Sigmoid colon (tissue), 7 donors: ENCODE data around the gene OR4C13. TPM values are rescaled to one million over a fixed set of nuclear protein-coding genes. Genes with fewer than 3 reads are reported as not detected.
"Not testable (repeated sequence)": the region's sequence is repeated elsewhere in the genome, so short reads cannot be mapped to it uniquely, and the experiment has no call there.

Experiments used
- DNase-seq: peaks from one replicate; pipeline ENCODE4 v3.0.0-alpha.2; 2019
- H3K27ac ChIP-seq, 4 donors: fragments of 200-600 bp; sonication (generic); one replicate each; pipeline ENCODE4 v1.5.1; 2016 to 2019; ENCODE audit warnings: mild to moderate bottlenecking in 1 of 4
- H3K27me3 ChIP-seq, 3 donors: fragments of 200-600 bp; sonication (generic); one replicate each; pipeline ENCODE4 v1.5.1; 2019; ENCODE audit warnings: mild to moderate bottlenecking in 1 of 3
- H3K36me3 ChIP-seq, 4 donors: fragments of 200-600 bp; sonication (generic); one replicate each; pipeline ENCODE4 v1.5.1; 2016 to 2019
- H3K4me1 ChIP-seq, 4 donors: fragments of 200-600 bp; sonication (generic); one replicate each; pipeline ENCODE4 v1.5.1; 2017 to 2019
- H3K4me3 ChIP-seq, 4 donors: fragments of 200-600 bp; sonication (generic); one replicate each; pipeline ENCODE4 v1.5.1; 2017 to 2019; ENCODE audit warnings: mild to moderate bottlenecking in 2 of 4, moderate library complexity in 1 of 4
- H3K9me3 ChIP-seq, 4 donors: fragments of 200-600 bp in 3 of 4; sonication (generic) in 3 of 4; one replicate each; pipeline versions ENCODE4 v1.5.1 to v1.6.1; 2013 to 2019
- CTCF ChIP-seq, 4 experiments: fragments of 450-650 bp in 3 of 4; fragments of 200-600 bp in 1 of 4; IDR thresholded peaks; one replicate each; pipeline ENCODE4 v1.5.1; 2016 to 2019; ENCODE audit warnings: antibody characterized with exemption in 4 of 4, mild to moderate bottlenecking in 3 of 4, moderate library complexity in 2 of 4
- EP300 ChIP-seq, 4 donors: sonication (generic); formaldehyde crosslinking; IDR thresholded peaks; one replicate each; pipeline ENCODE4 v1.6.1; 2017; ENCODE audit warnings: antibody characterized with exemption in 4 of 4
- POLR2A ChIP-seq, 2 donors: fragments of 450-650 bp; IDR thresholded peaks; one replicate each; pipeline ENCODE4 v1.6.1; 2016; ENCODE audit warnings: antibody characterized with exemption in 2 of 2, mild to moderate bottlenecking in 2 of 2, moderate library complexity in 2 of 2
- POLR2AphosphoS5 ChIP-seq, 4 donors: sonication (generic); formaldehyde crosslinking; IDR thresholded peaks; one replicate each; pipeline ENCODE4 v1.6.1; 2017; ENCODE audit warnings: antibody characterized with exemption in 4 of 4
- WGBS, 2 donors: extraction: QIAGEN DNeasy Blood & Tissue Kit; methylation state at CpG; one replicate each; pipeline ENCODE4 v1.1.7; 2013; 5-methylcytosine and 5-hydroxymethylcytosine counted together
- intact Hi-C: fragments of 100-400 bp; cut with DNase I; formaldehyde crosslinking; loops from one replicate; pipeline ENCODE4 v1.15.1; 2023
- polyA plus RNA-seq, 3 donors: library from polyadenylated mRNA; stranded (reverse); fragments of 200-250 nt; gene quantifications; one replicate each; pipeline ENCODE4 v1.2.3, GENCODE V29; 2013
- total RNA-seq, 4 donors: library from RNA; depleted of rRNA; stranded (reverse); fragments of >200 nt; gene quantifications; one replicate each; pipeline ENCODE4 v1.1.0, GENCODE V29; 2016
- donor health status: healthy with polysubstance abuse.
- donor health status: Bipolar disorder and iron deficiency.
- donor health status: healthy.

The OR4C13 gene
- not detected for total RNA-seq
- not detected for polyA plus RNA-seq

GRCh38 chr11:49952091-49952490 is at the start of gene OR4C13:
Gene OR4C13 (plus strand): TSS chr11:49952391. CDS start chr11:49952423, 32 bp downstream.
- Histone ChIP-seq H3K27ac (no peak within 1 kb of the TSS), H3K4me3 (no peak within 1 kb of the TSS), H3K9me3 (peaks cover 0 to 3% (median 0%) of the 10 kb centered on the region in 4 donors), H3K36me3 (no peaks in the 10 kb centered on the region), H3K27me3 (no peaks in the 10 kb centered on the region), H3K4me1 (no peaks in the 10 kb centered on the region)
- intact Hi-C loops, result no loop called here
- 87 to 88% methylated on average over 1 of the region's 1 CpG for WGBS, 2 donors
- no peak for DNase-seq
- TF ChIP-seq CTCF (IDR thresholded peaks at IDR 0.05), result no peak
- TF ChIP-seq EP300 (IDR thresholded peaks at IDR 0.05), result no peak
- no peak for TF ChIP-seq POLR2AphosphoS5 (IDR thresholded peaks at IDR 0.05)
- no peak for TF ChIP-seq POLR2A (IDR thresholded peaks at IDR 0.05)

DNA sequence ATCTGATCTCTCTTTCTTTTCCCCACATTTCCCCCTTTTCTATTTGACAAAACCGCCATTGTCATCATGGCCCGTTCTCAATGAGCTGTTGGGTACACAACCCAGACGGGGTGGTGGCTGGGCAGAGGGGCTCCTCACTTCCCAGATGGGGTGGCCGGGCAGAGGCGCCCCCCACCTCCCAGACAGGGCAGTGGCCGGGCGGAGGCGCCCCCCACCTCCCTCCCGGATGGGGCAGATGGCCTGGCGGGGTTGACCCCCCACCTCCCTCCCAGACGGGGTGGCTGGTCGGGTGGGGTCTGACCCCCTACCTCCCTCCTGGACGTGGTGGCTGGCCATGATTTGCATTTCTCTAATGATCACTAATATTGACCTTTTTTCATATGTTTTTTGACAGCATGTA is 40.7 kb upstream of the OR4C13 start:
- intact Hi-C loops, H3K27me3 ChIP-seq, H3K9me3 ChIP-seq, H3K36me3 ChIP-seq, H3K27ac ChIP-seq, H3K4me1 ChIP-seq, DNase-seq, H3K4me3 ChIP-seq: not testable (repeated sequence)
- WGBS, 2 donors, result 80 to 84% methylated on average over 13 of the region's 13 CpGs

DNA sequence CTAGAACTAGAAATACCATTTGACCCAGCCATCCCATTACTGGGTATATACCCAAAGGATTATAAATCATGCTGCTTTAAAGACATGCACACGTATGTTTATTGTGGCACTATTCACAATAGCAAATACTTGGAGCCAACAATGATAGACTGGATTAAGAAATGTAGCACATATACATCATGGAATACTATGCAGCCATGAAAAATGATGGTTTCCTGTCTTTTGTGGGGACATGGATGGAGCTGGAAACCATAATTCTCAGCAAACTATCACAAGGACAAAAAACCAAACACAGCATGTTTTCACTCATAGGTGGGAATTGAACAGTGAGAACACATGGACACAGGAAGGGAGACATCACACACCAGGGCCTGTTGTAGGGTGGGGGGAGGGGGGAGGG is 3.5 kb upstream of the OR4C13 start:
- H3K4me3 ChIP-seq, H3K27me3 ChIP-seq, H3K27ac ChIP-seq, intact Hi-C loops, H3K9me3 ChIP-seq, DNase-seq, H3K4me1 ChIP-seq, H3K36me3 ChIP-seq: not testable (repeated sequence)
- 58 to 88% methylated on average over 1 of the region's 1 CpG for WGBS, 2 donors

DNA sequence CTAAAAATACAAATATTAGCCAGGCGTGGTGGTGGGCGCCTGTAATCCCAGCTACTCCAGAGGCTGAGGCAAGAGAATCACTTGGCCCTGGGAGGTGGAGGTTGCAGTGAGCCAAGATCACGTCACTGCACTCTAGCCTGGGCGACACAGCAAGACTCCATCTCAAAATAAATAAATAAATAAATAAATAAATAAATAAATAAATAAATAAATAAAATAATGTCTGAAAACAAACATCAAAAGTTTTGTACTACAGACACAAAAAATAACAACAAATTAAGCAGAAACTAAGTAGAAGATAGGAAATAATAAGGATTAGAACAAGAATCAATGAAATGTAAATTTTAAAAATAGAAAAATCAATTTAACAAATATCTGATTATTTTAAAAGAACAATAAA is 21.2 kb downstream of the OR4C13 start:
- H3K27ac ChIP-seq, H3K27me3 ChIP-seq, H3K36me3 ChIP-seq, DNase-seq, intact Hi-C loops, H3K4me3 ChIP-seq, H3K9me3 ChIP-seq, H3K4me1 ChIP-seq: not testable (repeated sequence)
- WGBS, 2 donors, result 90 to 92% methylated on average over 4 of the region's 4 CpGs

DNA sequence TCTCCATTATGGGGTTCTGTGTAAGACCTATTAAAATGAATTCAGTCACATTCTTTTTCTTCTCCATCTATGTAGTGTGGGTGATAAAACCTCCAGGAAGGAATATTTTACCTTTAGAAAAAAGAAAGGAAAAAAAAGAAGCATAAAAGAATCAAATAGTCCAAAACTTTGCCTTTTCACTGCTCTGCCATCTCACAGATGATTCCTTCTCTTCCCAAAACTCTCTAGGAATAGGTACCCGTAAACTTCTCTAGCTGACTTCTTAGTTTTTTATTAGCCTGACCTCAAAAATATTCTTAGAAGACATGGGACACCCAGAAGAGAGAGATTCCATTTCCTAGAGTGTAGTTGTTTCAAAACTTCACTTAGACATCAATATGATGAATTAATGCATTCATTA is 30.2 kb downstream of the OR4C13 start, which contains the start of gene OR4C12:
Gene OR4C12 (minus strand): TSS at position 101 of the 400 bp plus-strand sequence. CDS start 34 bp downstream, at position 67.
- DNase-seq, H3K36me3 ChIP-seq, H3K4me3 ChIP-seq, H3K27me3 ChIP-seq, H3K27ac ChIP-seq, H3K9me3 ChIP-seq, intact Hi-C loops, H3K4me1 ChIP-seq: not testable (repeated sequence)
- WGBS, 2 donors, result 40 to 43% methylated on average over 1 of the region's 1 CpG

DNA sequence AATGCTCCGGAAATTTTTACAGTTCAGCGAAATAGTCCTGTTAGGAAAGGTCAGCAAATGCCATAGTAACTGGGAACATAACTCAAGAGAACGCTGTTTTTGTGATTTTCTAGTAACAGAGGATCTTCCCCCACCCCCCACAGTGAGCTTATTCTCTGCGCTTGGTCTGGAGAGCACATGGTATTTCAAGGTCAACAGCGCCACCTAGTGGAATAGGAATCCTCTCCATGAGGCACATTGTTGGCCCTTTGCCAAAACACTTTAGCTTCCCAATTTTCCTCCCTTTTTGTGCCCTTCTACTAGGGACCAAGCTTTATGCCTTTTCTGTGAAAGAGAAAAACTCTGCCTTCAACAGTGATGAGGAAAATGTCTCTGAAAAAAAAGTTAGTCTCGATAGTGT is 43.4 kb downstream of the OR4C13 start:
- no peaks in the 10 kb centered on the region for H3K4me1 ChIP-seq
- H3K4me3 ChIP-seq, result no peak overlapping the region
- 38 to 48% methylated on average over 6 of the region's 6 CpGs for WGBS, 2 donors
- no peaks in the 10 kb centered on the region for H3K9me3 ChIP-seq
- no peaks in the 10 kb centered on the region for H3K36me3 ChIP-seq
- TF ChIP-seq POLR2A (IDR thresholded peaks at IDR 0.05) (no peak), CTCF (IDR thresholded peaks at IDR 0.05) (peak in 2 of 4 experiments; percentile 15 to 27)
- intact Hi-C loops, result no loop called here
- no peaks in the 10 kb centered on the region for H3K27me3 ChIP-seq
- no peak overlapping the region for H3K27ac ChIP-seq
- DNase-seq, result no peak

Other genes with a start within 250 kb of the OR4C13 start
- not detected for gene OR4C12, start 30.1 kb downstream of the OR4C13 start, total RNA-seq
- gene OR4C12, start 30.1 kb downstream of the OR4C13 start, polyA plus RNA-seq, result not detected
- not detected for gene OR4C45, start 80.5 kb downstream of the OR4C13 start, total RNA-seq
- gene OR4C45, start 80.5 kb downstream of the OR4C13 start, polyA plus RNA-seq, result not detected